Right atrium auricular region (tissue), 2 donors: ENCODE data around the gene MYCBP. TPM values are rescaled to one million over a fixed set of nuclear protein-coding genes. Genes with fewer than 3 reads are reported as not detected.
"Not testable (repeated sequence)": the region's sequence is repeated elsewhere in the genome, so short reads cannot be mapped to it uniquely, and the experiment has no call there.

Experiments
- DNase-seq: peaks from one replicate; pipeline ENCODE4 v3.0.0-alpha.2; 2019; ENCODE audit warnings: low spot score
- H3K27ac ChIP-seq, 2 donors: fragments of 200-600 bp; sonication (generic); 1 replicate in 1 of 2; 2 replicates in 1 of 2; pipeline ENCODE4 v1.5.1; 2016 to 2019
- H3K27me3 ChIP-seq, 2 donors: fragments of 200-600 bp; sonication (generic); one replicate each; pipeline versions ENCODE4 v1.5.1 to v1.6.0; 2017 to 2019
- H3K36me3 ChIP-seq: fragments of 200-600 bp; sonication (generic); one replicate; pipeline ENCODE4 v1.5.1; 2016
- H3K4me1 ChIP-seq, 2 donors: fragments of 200-600 bp; sonication (generic); one replicate each; pipeline versions ENCODE4 v1.5.1 to v1.6.0; 2017 to 2019
- H3K4me3 ChIP-seq, 2 donors: fragments of 200-600 bp; sonication (generic); 1 replicate in 1 of 2; 2 replicates in 1 of 2; pipeline ENCODE4 v1.5.1; 2017 to 2019; ENCODE audit warnings: mild to moderate bottlenecking in 1 of 2, moderate library complexity in 1 of 2
- H3K9me3 ChIP-seq, 2 donors: fragments of 200-600 bp; sonication (generic); one replicate each; pipeline ENCODE4 v1.5.1; 2019
- total RNA-seq, 2 donors: library from RNA; depleted of rRNA; stranded (reverse); fragments of >200 nt; gene quantifications; one replicate each; pipeline ENCODE4 v1.1.0, GENCODE V29; 2016
- TF ChIP-seq, protein P1 (sequence below), 2 donors: fragments of 200-600 bp; sonication (generic); IDR thresholded peaks; one replicate each; pipeline ENCODE4 v1.5.1; 2019; ENCODE audit warnings: antibody characterized with exemption in 2 of 2

Gene MYCBP
- total RNA-seq, 2 donors from 2014 or later = 5.6 to 9.4 TPM

DNA sequence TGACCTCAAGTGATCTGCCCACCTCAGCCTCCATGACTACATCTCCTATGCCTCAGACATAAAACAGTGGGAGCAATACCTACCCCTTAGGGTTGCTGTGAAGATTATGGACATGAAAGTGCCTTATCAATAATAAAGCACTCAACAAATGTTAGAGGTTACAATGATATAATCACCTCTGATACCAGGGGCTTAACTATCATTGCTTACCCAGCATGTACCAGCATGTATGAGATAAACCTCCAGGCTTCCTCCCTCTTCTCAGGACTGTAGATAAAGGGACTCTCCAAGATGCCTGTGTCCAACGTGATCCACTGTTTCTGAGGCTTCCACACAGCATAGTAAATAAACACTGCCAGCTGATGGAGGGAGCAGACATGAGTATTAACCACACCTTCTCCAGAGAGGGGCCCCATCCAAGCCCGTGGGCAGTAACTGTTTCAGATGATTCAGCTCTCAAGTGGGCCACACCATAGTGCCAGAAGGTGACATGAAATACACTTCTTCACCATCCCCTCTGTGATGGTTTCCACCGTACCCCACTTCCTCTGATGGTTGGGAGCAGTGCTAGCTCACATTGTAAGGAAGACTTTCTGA is 42.3 kb upstream of the MYCBP start:
- H3K27me3 ChIP-seq = no peaks in the 10 kb centered on the region
- TF ChIP-seq, protein P1, sequence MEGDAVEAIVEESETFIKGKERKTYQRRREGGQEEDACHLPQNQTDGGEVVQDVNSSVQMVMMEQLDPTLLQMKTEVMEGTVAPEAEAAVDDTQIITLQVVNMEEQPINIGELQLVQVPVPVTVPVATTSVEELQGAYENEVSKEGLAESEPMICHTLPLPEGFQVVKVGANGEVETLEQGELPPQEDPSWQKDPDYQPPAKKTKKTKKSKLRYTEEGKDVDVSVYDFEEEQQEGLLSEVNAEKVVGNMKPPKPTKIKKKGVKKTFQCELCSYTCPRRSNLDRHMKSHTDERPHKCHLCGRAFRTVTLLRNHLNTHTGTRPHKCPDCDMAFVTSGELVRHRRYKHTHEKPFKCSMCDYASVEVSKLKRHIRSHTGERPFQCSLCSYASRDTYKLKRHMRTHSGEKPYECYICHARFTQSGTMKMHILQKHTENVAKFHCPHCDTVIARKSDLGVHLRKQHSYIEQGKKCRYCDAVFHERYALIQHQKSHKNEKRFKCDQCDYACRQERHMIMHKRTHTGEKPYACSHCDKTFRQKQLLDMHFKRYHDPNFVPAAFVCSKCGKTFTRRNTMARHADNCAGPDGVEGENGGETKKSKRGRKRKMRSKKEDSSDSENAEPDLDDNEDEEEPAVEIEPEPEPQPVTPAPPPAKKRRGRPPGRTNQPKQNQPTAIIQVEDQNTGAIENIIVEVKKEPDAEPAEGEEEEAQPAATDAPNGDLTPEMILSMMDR (IDR thresholded peaks at IDR 0.05) = no peak
- no peak overlapping the region for H3K4me3 ChIP-seq
- H3K4me1 ChIP-seq = no peaks in the 10 kb centered on the region
- H3K9me3 ChIP-seq = no peaks in the 10 kb centered on the region
- H3K27ac ChIP-seq = no peak overlapping the region
- no peak for DNase-seq
- no peaks in the 10 kb centered on the region for H3K36me3 ChIP-seq

- not testable (repeated sequence) for H3K27me3 ChIP-seq, H3K36me3 ChIP-seq, DNase-seq
These were observed 41.8 kb upstream of the MYCBP start for GRCh38 chr1:38914908-38915307.

DNA sequence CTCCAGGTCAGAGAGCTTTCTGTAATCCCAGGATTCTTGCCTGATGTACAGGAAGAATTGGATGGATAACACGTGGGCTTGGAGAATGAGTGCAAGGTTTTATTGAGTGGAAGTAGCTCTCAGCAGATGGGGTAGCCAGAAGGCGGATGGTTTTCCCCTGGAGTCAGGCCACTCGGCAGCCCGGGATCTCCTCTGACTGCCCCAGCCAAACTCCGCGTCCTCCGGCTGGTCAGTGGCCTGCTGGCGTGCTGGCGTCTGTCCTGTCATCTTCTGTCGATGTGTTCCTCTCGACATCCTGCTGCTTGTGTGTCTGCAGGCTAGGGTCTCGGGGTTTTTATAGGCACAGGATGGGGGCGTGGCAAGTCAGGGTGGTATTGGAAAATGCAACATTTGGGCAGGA is 35.7 kb upstream of the MYCBP start:
- TF ChIP-seq, protein P1 (IDR thresholded peaks at IDR 0.05) = no peak
- Histone ChIP-seq H3K27me3 (no peaks in the 10 kb centered on the region), H3K4me1 (no peaks in the 10 kb centered on the region), H3K4me3 (no peak overlapping the region), H3K9me3 (peaks cover 0 to 10% of the 10 kb centered on the region in 2 donors), H3K27ac (no peak overlapping the region), H3K36me3 (no peaks in the 10 kb centered on the region)
- DNase-seq = no peak

More at GRCh38 chr1:38914908-38915307, 41.8 kb upstream of the MYCBP start:
- H3K27ac ChIP-seq, H3K4me3 ChIP-seq, H3K4me1 ChIP-seq, H3K9me3 ChIP-seq: not testable (repeated sequence)

DNA sequence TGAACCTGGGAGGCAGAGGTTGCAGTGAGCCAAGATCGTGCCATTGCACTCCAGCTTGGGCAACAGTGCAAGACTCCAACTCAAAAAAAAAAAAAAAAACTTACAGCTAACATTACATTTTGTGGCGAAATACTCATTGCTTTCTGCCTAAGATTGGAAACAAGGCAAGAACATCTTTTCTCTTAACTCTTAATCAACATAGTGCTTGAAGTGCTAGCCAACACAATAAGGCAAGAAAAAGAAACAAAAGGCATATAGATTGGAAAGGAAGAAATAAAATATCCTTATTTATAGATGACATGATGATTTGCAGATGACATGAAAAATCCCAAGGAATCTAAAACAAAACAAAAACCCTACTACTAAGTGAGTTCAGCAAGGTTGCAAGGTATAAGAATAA is 32.8 kb upstream of the MYCBP start:
- H3K9me3 ChIP-seq = peaks cover 0 to 10% of the 10 kb centered on the region in 2 donors
- no peaks in the 10 kb centered on the region for H3K27me3 ChIP-seq
- H3K4me3 ChIP-seq = no peak overlapping the region
- TF ChIP-seq, protein P1 (IDR thresholded peaks at IDR 0.05) = no peak
- no peaks in the 10 kb centered on the region for H3K36me3 ChIP-seq
- H3K27ac ChIP-seq = no peak overlapping the region
- no peaks in the 10 kb centered on the region for H3K4me1 ChIP-seq
- DNase-seq = no peak

GRCh38 chr1:38899560-38899959 is 26.4 kb upstream of the MYCBP start:
- H3K36me3 ChIP-seq = no peaks in the 10 kb centered on the region
- no peak for DNase-seq
- TF ChIP-seq, protein P1 (IDR thresholded peaks at IDR 0.05) = no peak
- no peaks in the 10 kb centered on the region for H3K27me3 ChIP-seq
- H3K9me3 ChIP-seq = no peaks in the 10 kb centered on the region
- no peak overlapping the region for H3K4me3 ChIP-seq
- peaks cover 0 to 6% of the 10 kb centered on the region in 2 donors for H3K4me1 ChIP-seq
- H3K27ac ChIP-seq = no peak overlapping the region

DNA sequence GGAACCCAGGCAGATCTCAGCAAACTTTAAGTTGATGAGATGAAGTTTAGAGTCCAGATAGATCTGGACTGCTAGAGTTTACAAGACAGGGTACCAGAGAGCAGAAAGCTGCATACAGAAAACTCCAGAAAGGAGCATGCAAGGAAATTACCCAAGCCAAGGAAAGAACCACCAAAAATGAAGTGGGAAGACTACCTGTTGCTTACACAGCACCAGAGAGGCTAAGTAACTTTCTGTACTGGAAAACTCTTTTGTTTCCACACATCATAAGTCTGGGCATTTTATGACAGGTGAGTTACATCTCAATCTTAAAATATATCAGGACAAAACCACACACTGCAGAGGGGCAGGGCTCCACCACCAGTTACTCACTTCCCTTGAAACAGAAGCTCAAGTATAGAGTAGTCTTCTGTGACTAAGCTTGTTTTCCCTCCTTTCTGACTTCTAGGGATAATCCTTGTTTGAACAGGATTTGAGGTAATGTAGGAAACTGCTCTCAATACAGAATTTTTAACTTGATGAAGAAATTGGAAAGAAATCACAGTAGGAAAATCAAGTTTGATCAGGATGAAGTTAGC is 25.6 kb upstream of the MYCBP start:
- H3K27me3 ChIP-seq = no peaks in the 10 kb centered on the region
- peaks cover 0 to 6% of the 10 kb centered on the region in 2 donors for H3K4me1 ChIP-seq
- no peak overlapping the region for H3K4me3 ChIP-seq
- no peak for DNase-seq
- TF ChIP-seq, protein P1 (IDR thresholded peaks at IDR 0.05) = no peak
- no peak overlapping the region for H3K27ac ChIP-seq
- no peaks in the 10 kb centered on the region for H3K9me3 ChIP-seq
- H3K36me3 ChIP-seq = no peaks in the 10 kb centered on the region
